Measurements from ENCODE around the gene POLE.

- TF ChIP-seq, protein P1, sequence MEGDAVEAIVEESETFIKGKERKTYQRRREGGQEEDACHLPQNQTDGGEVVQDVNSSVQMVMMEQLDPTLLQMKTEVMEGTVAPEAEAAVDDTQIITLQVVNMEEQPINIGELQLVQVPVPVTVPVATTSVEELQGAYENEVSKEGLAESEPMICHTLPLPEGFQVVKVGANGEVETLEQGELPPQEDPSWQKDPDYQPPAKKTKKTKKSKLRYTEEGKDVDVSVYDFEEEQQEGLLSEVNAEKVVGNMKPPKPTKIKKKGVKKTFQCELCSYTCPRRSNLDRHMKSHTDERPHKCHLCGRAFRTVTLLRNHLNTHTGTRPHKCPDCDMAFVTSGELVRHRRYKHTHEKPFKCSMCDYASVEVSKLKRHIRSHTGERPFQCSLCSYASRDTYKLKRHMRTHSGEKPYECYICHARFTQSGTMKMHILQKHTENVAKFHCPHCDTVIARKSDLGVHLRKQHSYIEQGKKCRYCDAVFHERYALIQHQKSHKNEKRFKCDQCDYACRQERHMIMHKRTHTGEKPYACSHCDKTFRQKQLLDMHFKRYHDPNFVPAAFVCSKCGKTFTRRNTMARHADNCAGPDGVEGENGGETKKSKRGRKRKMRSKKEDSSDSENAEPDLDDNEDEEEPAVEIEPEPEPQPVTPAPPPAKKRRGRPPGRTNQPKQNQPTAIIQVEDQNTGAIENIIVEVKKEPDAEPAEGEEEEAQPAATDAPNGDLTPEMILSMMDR (IDR thresholded peaks at IDR 0.05), result no peak
- no peak for TF ChIP-seq POLR2A (IDR thresholded peaks at IDR 0.05)
- TF ChIP-seq POLR2AphosphoS5 (IDR thresholded peaks at IDR 0.05), result no peak
Observed at GRCh38 chr12:132718644-132719043, 31.5 kb upstream of the POLE start.

Measured in breast epithelium (tissue), 3 donors.